Stimulated activated CD8-positive, alpha-beta memory T cell treated with anti-CD3 and anti-CD28 coated beads, Interleukin-7, amount 100 ng/mL, for 24 hours (primary cell): ENCODE results near the gene EMC9.
"Not testable (repeated sequence)": the region's sequence is repeated elsewhere in the genome, so short reads cannot be mapped to it uniquely, and the experiment has no call there.

Experiments used
- DNase-seq: peaks from one replicate; pipeline ENCODE4 v3.0.0-alpha.2; 2020; ENCODE audit warnings: low read depth

The EMC9 gene

GRCh38 chr14:24108336-24108874, 33.0 kb downstream of the EMC9 start:
- no peak for DNase-seq

DNA sequence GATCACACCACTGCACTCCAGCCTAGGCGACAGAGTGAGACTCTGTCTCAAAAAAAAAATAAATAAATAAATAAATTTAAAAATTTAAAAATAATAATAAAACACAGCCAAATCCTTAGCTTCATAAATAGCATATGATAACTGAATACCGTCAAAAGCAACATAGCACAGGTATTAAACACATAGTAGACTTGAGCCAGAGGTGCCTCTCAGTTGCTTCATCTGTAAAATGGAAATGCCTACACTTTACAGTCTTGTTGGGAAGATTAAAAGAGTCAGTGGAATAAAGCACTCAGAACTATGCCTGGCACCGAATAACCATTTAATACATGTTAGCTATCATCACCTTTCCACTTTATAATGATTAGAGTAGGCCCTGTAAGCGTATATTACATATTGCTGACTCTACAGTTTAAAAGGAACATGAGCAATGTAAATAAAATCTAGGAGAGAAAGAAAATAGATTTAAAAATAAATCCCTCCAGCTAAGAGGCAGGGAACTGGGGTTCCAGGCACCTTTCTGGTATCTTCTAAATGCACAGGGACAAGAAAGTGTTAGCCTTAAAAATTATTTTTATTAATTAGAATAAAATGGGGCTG, 34.6 kb downstream of the EMC9 start:
- DNase-seq: no peak

DNA sequence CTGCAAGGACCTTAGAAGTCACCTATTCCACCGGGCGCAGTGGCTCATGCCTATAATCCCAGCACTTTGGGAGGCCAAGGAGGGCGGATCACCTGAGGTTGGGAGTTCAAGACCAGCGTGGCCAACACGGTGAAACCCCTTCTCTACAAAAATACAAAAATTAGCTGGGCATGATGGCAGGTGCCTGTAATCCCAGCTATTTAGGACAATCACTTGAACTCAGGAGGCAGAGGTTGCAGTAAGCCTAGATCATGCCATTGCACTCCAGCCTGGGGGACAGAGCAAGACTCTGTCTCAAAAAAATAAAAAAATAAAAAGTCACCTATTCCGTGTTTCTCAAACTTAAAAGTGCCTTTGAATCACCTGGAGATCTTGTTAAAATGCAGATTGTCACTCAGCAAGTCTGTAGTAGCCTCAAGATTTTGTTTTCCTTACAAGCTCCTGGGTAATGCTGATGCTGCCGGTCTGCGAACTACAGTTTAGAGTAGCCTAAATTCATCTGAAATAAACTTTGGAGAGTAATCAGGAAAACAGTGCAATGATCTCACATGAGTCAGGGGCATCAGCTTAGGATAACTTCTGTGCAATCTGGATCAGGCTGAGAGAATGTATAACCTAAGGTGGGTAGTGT, 35.7 kb downstream of the EMC9 start:
- not testable (repeated sequence) for DNase-seq

GRCh38 chr14:24103451-24103850, 37.9 kb downstream of the EMC9 start:
- no peak for DNase-seq

DNA sequence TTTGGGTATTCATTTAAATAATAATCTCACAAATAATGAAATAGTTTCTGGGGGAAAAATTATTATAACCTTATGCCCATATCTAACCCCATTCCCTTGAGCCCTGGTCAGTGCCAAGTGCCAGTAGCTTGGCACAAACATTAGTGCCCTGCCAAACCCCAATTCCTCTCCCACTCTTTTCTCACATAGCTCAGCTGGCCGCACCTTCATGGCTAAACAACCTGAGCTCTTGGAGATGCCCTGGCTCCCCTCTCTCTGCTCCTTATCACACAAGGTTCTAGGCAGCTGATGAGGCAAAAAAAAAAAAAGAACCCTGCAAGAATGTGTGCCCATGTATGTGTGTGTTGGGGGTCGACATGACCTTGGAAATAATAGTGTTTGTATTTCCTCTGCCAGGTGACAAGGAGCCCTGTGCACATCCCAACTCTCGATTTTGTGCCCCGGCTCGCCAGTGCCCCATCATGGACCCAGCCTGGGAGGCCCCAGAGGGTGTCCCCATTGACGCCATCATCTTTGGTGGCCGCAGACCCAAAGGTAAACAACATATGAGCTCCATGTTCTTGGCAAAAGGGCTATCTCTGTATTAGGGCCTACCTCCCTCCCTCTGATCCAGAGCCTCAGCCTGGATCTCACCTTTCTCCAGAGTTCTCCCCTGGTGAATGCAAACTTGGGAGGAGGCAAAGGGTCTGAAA, 38.9 kb downstream of the EMC9 start:
- DNase-seq: no peak

- DNase-seq: no peak
Observed at GRCh38 chr14:24100982-24101494, 40.4 kb downstream of the EMC9 start.

- DNase-seq: no peak
Observed at GRCh38 chr14:24100197-24100981, 41.0 kb downstream of the EMC9 start.

DNA sequence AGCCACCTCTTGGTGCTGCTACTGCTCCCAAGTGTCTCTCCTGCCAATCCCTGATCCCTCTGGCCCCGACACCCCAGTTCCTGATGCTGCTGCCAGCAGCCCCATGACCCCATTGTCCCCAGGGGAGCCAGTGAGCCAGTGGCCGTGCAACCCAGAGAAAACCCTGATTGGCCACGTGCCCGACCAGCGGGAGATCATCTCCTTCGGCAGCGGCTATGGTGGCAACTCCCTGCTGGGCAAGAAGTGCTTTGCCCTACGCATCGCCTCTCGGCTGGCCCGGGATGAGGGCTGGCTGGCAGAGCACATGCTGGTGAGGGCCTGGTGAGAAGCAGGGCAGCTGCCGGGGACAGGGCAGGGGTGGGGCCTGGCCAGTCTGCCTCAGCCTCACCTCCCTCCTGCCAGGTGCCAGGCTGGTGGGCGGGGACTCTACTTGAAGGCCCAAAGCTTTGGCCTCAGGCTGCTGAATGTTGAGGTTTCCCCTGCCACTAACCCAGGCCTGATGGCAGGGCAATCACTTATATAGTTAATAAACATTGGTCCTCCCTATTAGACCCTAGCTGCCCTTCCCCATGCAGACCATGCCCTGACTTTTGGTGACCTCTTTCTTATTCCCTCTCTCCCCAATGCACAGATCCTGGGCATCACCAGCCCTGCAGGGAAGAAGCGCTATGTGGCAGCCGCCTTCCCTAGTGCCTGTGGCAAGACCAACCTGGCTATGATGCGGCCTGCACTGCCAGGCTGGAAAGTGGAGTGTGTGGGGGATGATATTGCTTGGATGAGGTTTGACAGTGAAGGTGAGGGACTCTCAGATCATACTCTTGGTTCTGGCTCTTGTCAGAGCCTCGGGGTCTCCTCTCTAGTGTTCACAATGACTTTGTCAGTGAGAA, 42.2 kb downstream of the EMC9 start:
- DNase-seq: no peak

DNA sequence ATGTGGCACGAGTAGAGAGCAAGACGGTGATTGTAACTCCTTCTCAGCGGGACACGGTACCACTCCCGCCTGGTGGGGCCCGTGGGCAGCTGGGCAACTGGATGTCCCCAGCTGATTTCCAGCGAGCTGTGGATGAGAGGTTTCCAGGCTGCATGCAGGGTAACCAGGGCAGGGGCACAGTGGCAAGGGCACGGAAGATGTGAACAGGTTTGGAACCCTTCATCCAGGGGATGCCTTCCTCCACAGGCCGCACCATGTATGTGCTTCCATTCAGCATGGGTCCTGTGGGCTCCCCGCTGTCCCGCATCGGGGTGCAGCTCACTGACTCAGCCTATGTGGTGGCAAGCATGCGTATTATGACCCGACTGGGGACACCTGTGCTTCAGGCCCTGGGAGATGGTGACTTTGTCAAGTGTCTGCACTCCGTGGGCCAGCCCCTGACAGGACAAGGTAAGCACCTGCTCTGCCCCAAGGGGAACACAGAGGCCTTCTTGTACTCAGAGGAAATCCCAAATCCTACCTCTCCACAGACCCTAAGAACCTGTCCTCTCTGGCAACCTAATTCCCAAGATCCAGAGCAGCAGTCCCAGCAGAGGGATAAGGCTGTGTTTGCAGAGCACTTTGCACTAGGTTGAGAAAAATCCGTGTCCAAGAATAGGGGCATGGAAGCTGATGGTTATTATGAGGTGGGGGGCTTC, 43.0 kb downstream of the EMC9 start:
- no peak for DNase-seq

- DNase-seq: no peak
Observed at GRCh38 chr14:24096545-24097181, 44.7 kb downstream of the EMC9 start.

- DNase-seq: peak; percentile 30
Observed at GRCh38 chr14:24095271-24096068, 45.9 kb downstream of the EMC9 start.

- no peak for DNase-seq
Observed at GRCh38 chr14:24094841-24095270, 46.5 kb downstream of the EMC9 start.

- peak; percentile 73 for DNase-seq
Observed at GRCh38 chr14:24093901-24094840, 47.2 kb downstream of the EMC9 start, which contains the start of gene PCK2. PCK2 (plus strand) TSS chr14:24094311; CDS start chr14:24094406, 95 bp downstream.

GRCh38 chr14:24093207-24093900, 48.0 kb downstream of the EMC9 start:
- DNase-seq: no peak

GRCh38 chr14:24092505-24093206, 48.7 kb downstream of the EMC9 start:
- DNase-seq: no peak

DNA sequence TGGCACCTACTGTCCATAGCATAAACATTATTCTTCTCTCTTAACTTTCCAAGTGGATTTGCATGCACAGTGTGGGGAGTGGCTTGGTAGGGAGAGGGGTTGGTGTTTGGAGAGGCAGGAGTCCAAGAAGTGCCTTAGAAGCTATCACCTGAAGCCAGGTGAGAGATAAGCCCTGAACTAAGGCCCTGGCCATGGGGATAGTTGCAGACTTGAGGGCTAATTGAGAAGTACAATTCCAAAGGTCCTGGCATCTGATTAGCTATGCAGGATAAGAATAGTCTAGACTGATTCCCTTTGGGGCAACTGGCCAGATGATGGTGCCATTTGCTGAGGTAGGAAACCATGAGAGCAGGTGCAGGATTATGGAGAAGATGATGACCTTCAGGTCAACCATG, 49.3 kb downstream of the EMC9 start:
- DNase-seq: no peak

DNA sequence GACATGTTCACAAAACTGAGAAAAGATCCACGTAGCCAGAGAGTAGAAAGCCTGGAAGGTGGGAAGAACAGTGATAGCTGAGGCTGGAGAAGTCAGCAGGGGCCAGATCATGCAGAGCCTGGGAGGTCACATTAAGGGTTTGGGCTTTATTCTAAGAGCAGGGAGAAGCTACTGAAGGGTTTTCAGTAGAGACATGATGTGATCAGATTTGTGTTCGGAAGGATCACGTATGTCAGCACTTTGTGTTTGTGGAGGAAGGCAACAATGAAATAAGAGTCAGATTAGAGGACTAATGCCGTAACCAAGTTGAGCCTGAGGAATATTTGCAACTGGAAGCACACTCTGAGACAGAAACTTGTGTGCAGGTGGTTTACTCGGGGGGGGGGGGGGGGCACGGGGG, 51.5 kb downstream of the EMC9 start:
- no peak for DNase-seq
